IPS DF 6.9 (cell line): ENCODE data around the gene KRTAP12-2.

ENCODE experiments used
- DNase-seq: peaks from one replicate; pipeline ENCODE4 v3.0.0-alpha.2; 2013; ENCODE audit warnings: low read depth, low spot score
- H3K27ac ChIP-seq: one replicate; pipeline ENCODE4 v1.5.1; 2013; ENCODE audit warnings: low read length, control low read depth
- H3K27me3 ChIP-seq: 2 replicates; pipeline ENCODE4 v1.6.1; 2013; ENCODE audit warnings: mild to moderate bottlenecking, low read length; ENCODE audit not compliant: control insufficient read depth, insufficient read depth
- H3K36me3 ChIP-seq: 2 replicates; pipeline ENCODE4 v1.6.1; 2013; ENCODE audit warnings: low read length; ENCODE audit not compliant: control insufficient read depth, insufficient read depth
- H3K4me1 ChIP-seq: 2 replicates; pipeline ENCODE4 v1.6.1; 2013; ENCODE audit warnings: low read length; ENCODE audit not compliant: control insufficient read depth, insufficient read depth
- H3K4me3 ChIP-seq: 2 replicates; pipeline ENCODE4 v1.5.1; 2013; ENCODE audit warnings: mild to moderate bottlenecking, low read length
- H3K9me3 ChIP-seq: 2 replicates; pipeline ENCODE4 v1.6.1; 2013; ENCODE audit warnings: low read length, inconsistent platforms; ENCODE audit not compliant: control insufficient read depth, insufficient read depth
- WGBS: extraction: QIAGEN DNeasy Blood & Tissue Kit; methylation state at CpG from one replicate; pipeline ENCODE4 v1.1.7; 2013; ENCODE audit warnings: mixed read lengths, missing lambda C conversion rate; ENCODE audit not compliant: insufficient read length, insufficient coverage; 5-methylcytosine and 5-hydroxymethylcytosine counted together

KRTAP12-2 gene

GRCh38 chr21:44657635-44658540 is 8.8 kb downstream of the KRTAP12-2 start, which contains the start of gene KRTAP12-3:
KRTAP12-3 (plus strand) TSS chr21:44657932; CDS start chr21:44657980, 48 bp downstream.
- Histone ChIP-seq H3K9me3 (no peaks in the 10 kb centered on the region), H3K36me3 (no peaks in the 10 kb centered on the region), H3K4me3 (no peak within 1 kb of the TSS), H3K4me1 (peaks cover 3% of the 10 kb centered on the region), H3K27me3 (no peaks in the 10 kb centered on the region), H3K27ac (no peak within 1 kb of the TSS)
- DNase-seq: no peak
- WGBS: no CpG with 5 or more reads among the region's 26 CpGs

- no peaks in the 10 kb centered on the region for H3K9me3 ChIP-seq
- H3K27ac ChIP-seq: no peak overlapping the region
- H3K4me3 ChIP-seq: no peak overlapping the region
- no peaks in the 10 kb centered on the region for H3K27me3 ChIP-seq
- H3K36me3 ChIP-seq: no peaks in the 10 kb centered on the region
- no CpG with 5 or more reads among the region's 1 CpG for WGBS
- DNase-seq: no peak
- H3K4me1 ChIP-seq: peaks cover 3% of the 10 kb centered on the region
These were observed 9.9 kb downstream of the KRTAP12-2 start for GRCh38 chr21:44656868-44657267.

- no peak for DNase-seq
- Histone ChIP-seq H3K27ac (no peak within 1 kb of the TSS), H3K9me3 (no peaks in the 10 kb centered on the region), H3K36me3 (no peaks in the 10 kb centered on the region), H3K4me1 (peaks cover 3% of the 10 kb centered on the region), H3K27me3 (no peaks in the 10 kb centered on the region), H3K4me3 (no peak within 1 kb of the TSS)
- no CpG with 5 or more reads among the region's 9 CpGs for WGBS
These were observed 12.1 kb downstream of the KRTAP12-2 start, which contains the start of gene KRTAP12-4 for GRCh38 chr21:44654576-44655175. KRTAP12-4 (minus strand) TSS chr21:44654659; CDS start chr21:44654614, 45 bp downstream.

GRCh38 chr21:44653656-44654575 is 12.8 kb downstream of the KRTAP12-2 start:
- DNase-seq: no peak

GRCh38 chr21:44653123-44653522 is 13.6 kb downstream of the KRTAP12-2 start:
- H3K4me1 ChIP-seq: no peaks in the 10 kb centered on the region; the same call in 1 of the 2 replicates
- no peak for DNase-seq
- H3K27ac ChIP-seq: no peak overlapping the region
- H3K36me3 ChIP-seq: no peaks in the 10 kb centered on the region
- H3K27me3 ChIP-seq: no peaks in the 10 kb centered on the region
- no peak overlapping the region for H3K4me3 ChIP-seq
- H3K9me3 ChIP-seq: no peaks in the 10 kb centered on the region
- WGBS: no CpG with 5 or more reads among the region's 14 CpGs

More at GRCh38 chr21:44653656-44654575, 12.8 kb downstream of the KRTAP12-2 start:
- Histone ChIP-seq H3K36me3 (no peaks in the 10 kb centered on the region), H3K9me3 (no peaks in the 10 kb centered on the region), H3K4me1 (peaks cover 1% of the 10 kb centered on the region), H3K27ac (no peak overlapping the region), H3K27me3 (no peaks in the 10 kb centered on the region), H3K4me3 (no peak overlapping the region)
- WGBS: no CpG with 5 or more reads among the region's 17 CpGs

GRCh38 chr21:44650973-44651675 is 15.6 kb downstream of the KRTAP12-2 start:
- no peak for DNase-seq
- Histone ChIP-seq H3K9me3 (no peaks in the 10 kb centered on the region), H3K27ac (no peak overlapping the region), H3K4me3 (no peak overlapping the region), H3K27me3 (no peaks in the 10 kb centered on the region), H3K36me3 (no peaks in the 10 kb centered on the region), H3K4me1 (no peaks in the 10 kb centered on the region; the same call in 1 of the 2 replicates)
- WGBS: no CpG with 5 or more reads among the region's 12 CpGs

GRCh38 chr21:44650265-44650972 is 16.3 kb downstream of the KRTAP12-2 start:
- WGBS: no CpG with 5 or more reads among the region's 20 CpGs
- no peaks in the 10 kb centered on the region; the same call in 1 of the 2 replicates for H3K4me1 ChIP-seq
- H3K4me3 ChIP-seq: no peak overlapping the region
- H3K27ac ChIP-seq: no peak overlapping the region
- H3K9me3 ChIP-seq: no peaks in the 10 kb centered on the region
- no peak for DNase-seq
- H3K27me3 ChIP-seq: no peaks in the 10 kb centered on the region
- no peaks in the 10 kb centered on the region for H3K36me3 ChIP-seq

- Histone ChIP-seq H3K4me1 (no peaks in the 10 kb centered on the region; the same call in 1 of the 2 replicates), H3K36me3 (no peaks in the 10 kb centered on the region), H3K9me3 (no peaks in the 10 kb centered on the region), H3K27me3 (no peaks in the 10 kb centered on the region), H3K4me3 (no peak overlapping the region), H3K27ac (no peak overlapping the region)
- WGBS: no CpG with 5 or more reads among the region's 18 CpGs
- no peak for DNase-seq
These were observed 17.1 kb downstream of the KRTAP12-2 start for GRCh38 chr21:44649521-44650100.
